ENCODE results near the gene GJD4.

The GJD4 gene

DNA sequence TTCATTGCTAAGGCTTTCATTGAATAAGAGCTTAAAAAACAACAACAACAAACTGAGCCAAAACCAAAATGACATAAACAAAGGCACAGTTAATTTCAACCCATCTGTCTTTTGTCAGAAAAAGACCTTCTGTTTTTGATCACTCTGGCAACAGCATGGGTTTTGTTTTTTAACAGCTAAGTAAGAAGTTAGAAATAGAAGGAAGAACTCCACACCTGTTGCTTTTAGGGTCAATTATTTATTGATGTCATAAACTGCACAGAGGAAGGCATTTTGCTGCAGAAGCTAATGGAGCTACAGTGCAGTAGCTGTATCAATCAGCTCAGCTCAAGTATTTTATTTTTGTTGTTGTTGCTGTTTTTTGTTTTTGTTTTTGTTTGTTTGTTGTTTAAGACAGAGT lies 16.3 kb upstream of the GJD4 start:
- Histone ChIP-seq H3K9ac (ENCODE audit: low read depth, low read length) (no peak overlapping the region), H3K4me1 (ENCODE audit: insufficient read depth, low read length) (0 out of 2 replicates have a peak, but pooled peaks cover 3% of the 10 kb centered on the region), H3K36me3 (ENCODE audit: insufficient read depth, low read length) (no peaks in the 10 kb centered on the region), H3K9me3 (ENCODE audit: control insufficient read depth, insufficient read depth, low read length) (peaks cover 2% of the 10 kb centered on the region)

DNA sequence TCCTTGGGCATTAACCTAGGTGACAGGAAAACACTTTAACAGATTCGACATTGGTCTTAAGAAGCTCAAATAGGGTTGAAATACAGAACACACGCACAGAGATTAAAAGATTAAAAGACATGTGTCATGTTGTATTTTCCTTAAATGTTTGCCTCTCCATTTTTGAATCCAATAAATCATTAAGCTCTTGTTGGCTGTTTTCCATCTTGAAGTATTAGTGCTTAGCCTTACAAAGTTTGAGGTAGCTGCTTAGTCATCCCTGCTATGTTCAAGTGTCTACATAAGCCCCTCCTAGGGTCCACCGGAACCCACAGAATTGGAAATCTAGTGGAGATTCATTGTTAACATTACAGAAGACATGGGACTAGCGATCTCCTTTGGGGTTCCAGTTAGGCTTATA lies 12.7 kb upstream of the GJD4 start:
- H3K9ac ChIP-seq (ENCODE audit: low read depth, low read length) = no peak overlapping the region
- peaks cover 2% of the 10 kb centered on the region for H3K9me3 ChIP-seq (ENCODE audit: control insufficient read depth, insufficient read depth, low read length)

DNA sequence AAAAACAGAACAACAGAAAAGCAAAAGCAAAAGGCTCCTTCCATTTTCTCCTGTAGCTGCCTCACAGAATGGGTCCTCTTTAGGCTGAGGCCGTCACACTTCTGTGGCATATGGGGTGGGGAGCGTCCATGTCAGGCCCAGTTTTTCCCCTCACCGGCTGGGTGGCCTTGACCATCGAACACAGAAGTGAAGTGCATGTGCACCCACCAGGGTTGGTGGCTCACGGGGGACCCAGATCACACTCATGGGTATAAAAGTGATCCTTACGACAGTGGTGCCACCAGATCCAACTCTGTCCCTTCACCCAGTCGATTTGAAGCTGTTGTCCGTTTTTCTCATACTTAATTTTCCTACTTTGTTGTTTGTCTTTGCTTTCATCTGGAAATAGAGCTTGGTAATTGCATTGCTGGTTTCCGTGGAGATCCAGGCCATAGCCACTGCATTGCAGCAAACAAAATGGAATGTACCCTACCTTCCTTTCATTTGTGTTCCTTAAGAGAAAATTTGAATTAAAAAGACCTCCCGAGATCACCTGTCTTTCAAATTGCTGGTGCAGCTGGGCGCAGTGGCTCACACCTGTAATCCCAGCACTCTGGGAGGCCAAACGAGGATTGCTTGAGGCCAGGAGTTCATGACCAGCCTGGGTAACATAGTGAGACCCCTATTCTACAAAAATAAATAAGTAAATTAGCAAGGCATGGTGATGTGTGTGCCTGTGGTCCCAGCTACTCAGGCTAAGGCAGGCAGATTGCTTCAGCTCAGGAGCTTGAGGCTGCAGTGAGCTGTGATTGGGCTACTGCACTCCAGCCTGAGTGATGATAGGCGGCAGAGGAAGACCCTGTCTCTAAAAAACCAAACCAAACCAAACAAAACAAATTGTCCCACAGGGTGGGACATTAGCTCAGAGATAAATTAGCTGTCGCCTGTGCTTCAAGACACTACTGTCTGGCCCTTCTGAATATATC lies 10.7 kb upstream of the GJD4 start:
- Histone ChIP-seq H3K9ac (ENCODE audit: low read depth, low read length) (no peak overlapping the region; the same call in none of the 2 replicates), H3K9me3 (ENCODE audit: control insufficient read depth, insufficient read depth, low read length) (peaks cover 2% of the 10 kb centered on the region), H3K36me3 (ENCODE audit: insufficient read depth, low read length) (no peaks in the 10 kb centered on the region), H3K4me1 (ENCODE audit: insufficient read depth, low read length) (peaks cover 14% of the 10 kb centered on the region)

More for the DNA sequence above, 12.7 kb upstream of the GJD4 start:
- peaks cover 14% of the 10 kb centered on the region for H3K4me1 ChIP-seq (ENCODE audit: insufficient read depth, low read length)
- H3K36me3 ChIP-seq (ENCODE audit: insufficient read depth, low read length) = no peaks in the 10 kb centered on the region

DNA sequence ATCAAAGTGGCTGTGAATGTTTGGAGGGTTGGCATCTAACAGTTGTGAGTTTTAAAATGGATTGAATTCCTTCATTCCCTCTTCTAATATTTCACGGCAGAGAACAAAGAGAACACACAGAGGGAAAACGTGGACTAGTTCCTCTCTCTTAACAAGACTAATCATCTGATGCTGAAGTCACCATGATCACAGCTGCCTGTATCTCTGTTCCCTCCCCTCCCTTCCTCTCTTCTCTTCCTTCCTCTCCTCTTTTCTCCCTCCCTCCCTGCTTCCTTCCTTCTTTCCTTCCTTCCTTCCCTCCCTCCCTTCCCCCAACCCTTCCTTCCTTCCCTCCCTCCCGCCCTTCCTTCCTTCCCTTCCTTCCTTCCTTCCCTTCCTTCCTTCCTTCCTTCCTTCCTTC lies 10.0 kb upstream of the GJD4 start:
- peaks cover 2% of the 10 kb centered on the region for H3K9me3 ChIP-seq (ENCODE audit: control insufficient read depth, insufficient read depth, low read length)
- H3K36me3 ChIP-seq (ENCODE audit: insufficient read depth, low read length) = no peaks in the 10 kb centered on the region
- H3K9ac ChIP-seq (ENCODE audit: low read depth, low read length) = no peak overlapping the region
- peaks cover 14% of the 10 kb centered on the region for H3K4me1 ChIP-seq (ENCODE audit: insufficient read depth, low read length)

DNA sequence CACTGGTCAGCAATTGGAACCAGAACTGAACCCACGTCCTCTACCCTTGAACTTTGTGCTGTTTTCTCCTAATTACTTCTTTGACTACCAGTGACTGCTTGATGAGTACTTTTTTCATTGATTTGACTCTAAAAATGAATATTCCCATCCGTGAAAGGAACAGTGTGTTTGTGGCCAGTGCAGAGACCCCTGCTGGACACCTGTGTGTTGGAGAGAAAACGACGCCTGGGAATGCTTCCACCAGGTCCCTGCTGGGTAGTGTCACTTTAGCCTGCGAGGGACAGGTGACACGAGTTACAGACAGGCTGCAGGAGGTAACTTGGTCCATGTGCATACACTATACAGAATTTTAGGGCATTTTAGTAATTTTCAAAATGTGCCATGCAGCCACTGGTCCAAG lies 6.8 kb upstream of the GJD4 start:
- Histone ChIP-seq H3K36me3 (ENCODE audit: insufficient read depth, low read length) (no peaks in the 10 kb centered on the region), H3K9ac (ENCODE audit: low read depth, low read length) (no peak overlapping the region), H3K4me1 (ENCODE audit: insufficient read depth, low read length) (peaks cover 14% of the 10 kb centered on the region), H3K9me3 (ENCODE audit: control insufficient read depth, insufficient read depth, low read length) (peaks cover under 1% of the 10 kb centered on the region; the same call in 1 of the 2 replicates)

DNA sequence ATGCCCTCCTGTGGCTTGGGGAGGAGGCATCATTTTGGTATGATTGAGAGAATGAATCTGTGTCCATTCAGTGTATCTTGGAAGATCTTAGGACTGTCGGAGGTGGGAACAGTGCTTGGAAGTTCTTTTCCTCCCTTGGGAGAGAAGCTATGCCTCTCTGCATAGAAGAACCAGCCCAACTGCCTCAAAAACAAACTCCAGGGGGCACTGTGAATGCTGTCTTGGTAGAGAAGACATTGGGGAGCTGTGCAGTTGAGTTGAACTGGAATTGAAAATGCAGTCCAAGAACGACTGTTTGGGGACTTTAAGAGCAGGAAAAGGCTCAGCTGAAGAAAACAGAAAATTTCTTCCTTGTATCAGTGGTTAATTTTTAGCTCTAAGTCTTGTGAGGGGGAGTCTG lies 4.9 kb upstream of the GJD4 start:
- Histone ChIP-seq H3K36me3 (ENCODE audit: insufficient read depth, low read length) (no peaks in the 10 kb centered on the region), H3K9me3 (ENCODE audit: control insufficient read depth, insufficient read depth, low read length) (no peaks in the 10 kb centered on the region), H3K9ac (ENCODE audit: low read depth, low read length) (no peak overlapping the region), H3K4me1 (ENCODE audit: insufficient read depth, low read length) (no peaks in the 10 kb centered on the region)

DNA sequence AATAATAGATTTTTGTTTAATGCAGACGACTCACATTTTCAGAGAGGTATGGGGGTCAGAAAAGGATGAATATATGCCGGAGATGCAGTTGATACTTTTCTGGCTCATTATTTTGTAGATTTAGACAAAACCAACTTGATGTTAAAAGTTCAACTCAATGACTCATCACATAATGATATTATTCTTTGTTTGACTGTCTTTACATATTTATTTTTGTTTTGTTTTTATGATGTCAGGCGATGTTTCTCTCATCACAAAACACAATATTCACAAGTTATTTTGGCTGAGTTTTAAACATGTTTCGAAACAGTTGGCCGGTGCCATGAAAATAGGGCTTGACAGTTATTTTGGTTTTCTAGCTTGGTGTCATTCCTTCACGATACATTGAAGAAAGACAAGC lies 1.3 kb downstream of the GJD4 start:
- Histone ChIP-seq H3K9me3 (ENCODE audit: control insufficient read depth, insufficient read depth, low read length) (no peaks in the 10 kb centered on the region), H3K4me1 (ENCODE audit: insufficient read depth, low read length) (no peaks in the 10 kb centered on the region)

DNA sequence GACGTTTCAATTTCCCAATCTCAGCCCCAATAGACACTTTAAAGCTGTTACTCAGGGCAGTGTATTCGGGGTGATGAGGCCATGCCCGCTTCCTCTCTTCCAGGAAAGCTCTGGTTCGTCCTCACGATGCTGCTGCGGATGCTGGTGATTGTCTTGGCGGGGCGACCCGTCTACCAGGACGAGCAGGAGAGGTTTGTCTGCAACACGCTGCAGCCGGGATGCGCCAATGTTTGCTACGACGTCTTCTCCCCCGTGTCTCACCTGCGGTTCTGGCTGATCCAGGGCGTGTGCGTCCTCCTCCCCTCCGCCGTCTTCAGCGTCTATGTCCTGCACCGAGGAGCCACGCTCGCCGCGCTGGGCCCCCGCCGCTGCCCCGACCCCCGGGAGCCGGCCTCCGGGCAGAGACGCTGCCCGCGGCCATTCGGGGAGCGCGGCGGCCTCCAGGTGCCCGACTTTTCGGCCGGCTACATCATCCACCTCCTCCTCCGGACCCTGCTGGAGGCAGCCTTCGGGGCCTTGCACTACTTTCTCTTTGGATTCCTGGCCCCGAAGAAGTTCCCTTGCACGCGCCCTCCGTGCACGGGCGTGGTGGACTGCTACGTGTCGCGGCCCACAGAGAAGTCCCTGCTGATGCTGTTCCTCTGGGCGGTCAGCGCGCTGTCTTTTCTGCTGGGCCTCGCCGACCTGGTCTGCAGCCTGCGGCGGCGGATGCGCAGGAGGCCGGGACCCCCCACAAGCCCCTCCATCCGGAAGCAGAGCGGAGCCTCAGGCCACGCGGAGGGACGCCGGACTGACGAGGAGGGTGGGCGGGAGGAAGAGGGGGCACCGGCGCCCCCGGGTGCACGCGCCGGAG lies 2.6 kb downstream of the GJD4 start:
- H3K36me3 ChIP-seq (ENCODE audit: insufficient read depth, low read length) = no peaks in the 10 kb centered on the region

More for the DNA sequence above, 1.3 kb downstream of the GJD4 start:
- Histone ChIP-seq H3K9ac (ENCODE audit: low read depth, low read length) (no peak overlapping the region), H3K36me3 (ENCODE audit: insufficient read depth, low read length) (no peaks in the 10 kb centered on the region)

DNA sequence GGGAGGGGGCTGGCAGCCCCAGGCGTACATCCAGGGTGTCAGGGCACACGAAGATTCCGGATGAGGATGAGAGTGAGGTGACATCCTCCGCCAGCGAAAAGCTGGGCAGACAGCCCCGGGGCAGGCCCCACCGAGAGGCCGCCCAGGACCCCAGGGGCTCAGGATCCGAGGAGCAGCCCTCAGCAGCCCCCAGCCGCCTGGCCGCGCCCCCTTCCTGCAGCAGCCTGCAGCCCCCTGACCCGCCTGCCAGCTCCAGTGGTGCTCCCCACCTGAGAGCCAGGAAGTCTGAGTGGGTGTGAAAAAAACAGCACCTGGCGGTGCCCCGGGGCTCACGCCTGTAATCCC lies 3.2 kb downstream of the GJD4 start:
- no peaks in the 10 kb centered on the region for H3K4me1 ChIP-seq (ENCODE audit: insufficient read depth, low read length)
- H3K36me3 ChIP-seq (ENCODE audit: insufficient read depth, low read length) = no peaks in the 10 kb centered on the region
- H3K9me3 ChIP-seq (ENCODE audit: control insufficient read depth, insufficient read depth, low read length) = no peaks in the 10 kb centered on the region
- H3K9ac ChIP-seq (ENCODE audit: low read depth, low read length) = no peak overlapping the region

More for the DNA sequence above, 2.6 kb downstream of the GJD4 start:
- Histone ChIP-seq H3K4me1 (ENCODE audit: insufficient read depth, low read length) (no peaks in the 10 kb centered on the region), H3K9me3 (ENCODE audit: control insufficient read depth, insufficient read depth, low read length) (no peaks in the 10 kb centered on the region), H3K9ac (ENCODE audit: low read depth, low read length) (no peak overlapping the region; the same call in 1 of the 2 replicates)

DNA sequence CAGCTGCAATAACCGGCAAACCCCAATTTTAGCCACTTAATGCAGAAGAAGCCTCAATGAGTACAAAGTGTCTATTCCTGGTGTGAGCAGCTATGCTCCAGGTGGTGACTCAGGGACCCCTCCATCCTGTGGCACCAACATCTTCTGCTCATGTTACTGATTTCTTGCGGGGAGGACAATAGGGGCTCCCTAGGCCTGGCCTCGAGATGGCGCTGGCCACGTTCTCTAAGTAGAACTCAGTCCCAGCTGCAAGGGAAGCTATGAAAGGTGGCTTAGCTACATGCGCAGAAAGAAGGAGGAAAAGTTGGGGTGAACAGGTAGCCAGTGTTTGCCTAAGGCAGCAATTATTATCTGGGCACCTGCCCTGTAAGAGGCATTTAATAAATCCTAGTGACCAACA lies 6.6 kb downstream of the GJD4 start:
- no peaks in the 10 kb centered on the region for H3K36me3 ChIP-seq (ENCODE audit: insufficient read depth, low read length)
- no peak overlapping the region for H3K9ac ChIP-seq (ENCODE audit: low read depth, low read length)
- no peaks in the 10 kb centered on the region for H3K9me3 ChIP-seq (ENCODE audit: control insufficient read depth, insufficient read depth, low read length)

DNA sequence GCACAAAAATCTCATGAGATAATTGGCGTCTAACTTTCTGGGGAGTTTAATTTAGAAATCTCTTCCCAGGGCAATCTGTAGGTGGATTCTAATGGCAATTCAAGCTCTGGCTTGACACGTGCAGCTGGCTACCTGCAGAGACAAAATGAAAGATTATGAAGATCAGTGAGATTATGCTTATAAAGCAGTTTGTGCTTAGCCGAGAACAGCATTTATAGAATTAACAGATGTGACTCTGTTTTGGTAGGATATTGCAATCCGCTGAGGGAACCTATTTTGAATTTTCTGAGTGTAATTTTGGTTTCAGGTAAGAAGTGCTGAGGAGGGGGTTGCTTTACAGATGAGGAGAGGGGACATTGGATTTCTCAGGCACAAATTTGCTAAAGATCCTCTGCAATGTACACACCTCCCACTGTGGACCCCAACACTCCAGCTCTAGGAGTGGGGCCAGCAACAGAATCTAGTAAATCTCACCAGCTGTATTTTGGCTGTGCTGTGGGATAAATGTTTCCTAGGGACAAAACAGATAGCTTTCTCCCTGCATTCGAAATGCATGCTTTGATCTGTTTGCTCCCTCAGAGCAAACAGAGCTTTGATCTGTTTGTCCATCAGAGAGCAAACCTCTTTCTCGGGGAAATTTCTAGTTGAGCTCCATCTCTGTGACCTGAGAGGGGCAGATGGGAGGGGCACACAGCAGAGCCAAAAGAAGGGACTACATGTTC lies 7.4 kb downstream of the GJD4 start:
- no peaks in the 10 kb centered on the region for H3K4me1 ChIP-seq (ENCODE audit: insufficient read depth, low read length)
- H3K9me3 ChIP-seq (ENCODE audit: control insufficient read depth, insufficient read depth, low read length) = no peaks in the 10 kb centered on the region
- H3K36me3 ChIP-seq (ENCODE audit: insufficient read depth, low read length) = no peaks in the 10 kb centered on the region

More for the DNA sequence above, 6.6 kb downstream of the GJD4 start:
- no peaks in the 10 kb centered on the region for H3K4me1 ChIP-seq (ENCODE audit: insufficient read depth, low read length)

DNA sequence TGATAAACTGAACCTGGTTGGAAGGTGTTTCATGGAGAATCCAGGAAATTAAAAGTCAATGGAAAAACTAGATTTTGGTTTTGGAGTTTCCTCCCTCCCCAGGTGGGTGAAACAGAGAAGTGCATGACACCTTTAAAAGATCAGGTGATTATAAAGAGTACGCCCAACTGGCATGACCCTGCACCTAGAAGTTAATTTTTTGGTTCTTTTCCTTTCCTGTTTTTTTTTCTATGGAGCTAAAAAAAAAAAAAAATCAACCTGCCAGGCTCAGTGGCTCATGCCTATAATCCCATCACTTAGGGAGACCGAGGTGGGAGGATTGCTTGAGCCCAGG lies 7.9 kb downstream of the GJD4 start:
- Histone ChIP-seq H3K9ac (ENCODE audit: low read depth, low read length) (no peak overlapping the region), H3K9me3 (ENCODE audit: control insufficient read depth, insufficient read depth, low read length) (no peaks in the 10 kb centered on the region), H3K4me1 (ENCODE audit: insufficient read depth, low read length) (no peaks in the 10 kb centered on the region), H3K36me3 (ENCODE audit: insufficient read depth, low read length) (no peaks in the 10 kb centered on the region)

More for the DNA sequence above, 7.4 kb downstream of the GJD4 start:
- no peak overlapping the region for H3K9ac ChIP-seq (ENCODE audit: low read depth, low read length)

DNA sequence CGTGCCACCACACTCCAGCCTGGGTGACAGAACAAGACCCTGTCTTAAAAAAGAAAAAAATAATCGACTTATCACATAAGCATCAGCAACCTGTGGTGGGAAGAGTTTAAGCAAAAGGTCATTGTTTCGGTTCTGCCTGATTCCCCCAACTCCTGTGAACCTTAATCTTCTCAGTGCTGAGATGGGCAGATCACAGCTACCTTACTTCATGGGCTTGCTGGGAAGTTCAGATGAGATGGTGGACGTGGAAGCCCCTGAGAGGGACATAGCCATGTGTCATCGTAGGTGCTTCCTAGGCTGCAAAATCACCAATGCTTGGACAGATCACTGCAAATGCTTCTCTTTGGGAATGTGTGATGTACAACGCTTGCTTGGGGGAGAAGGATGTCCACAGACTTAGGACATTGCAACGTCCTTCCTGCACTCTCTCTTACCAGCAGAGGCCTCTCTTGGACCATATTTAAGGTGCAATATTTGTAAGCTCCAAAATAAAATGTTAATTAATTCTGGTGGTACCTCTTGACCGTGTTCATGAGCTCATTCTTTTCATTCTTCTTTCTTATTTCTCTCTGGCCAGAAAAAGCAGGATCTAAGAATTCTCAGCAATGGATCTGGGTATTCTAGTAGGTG lies 8.6 kb downstream of the GJD4 start:
- no peaks in the 10 kb centered on the region for H3K36me3 ChIP-seq (ENCODE audit: insufficient read depth, low read length)
- no peaks in the 10 kb centered on the region for H3K4me1 ChIP-seq (ENCODE audit: insufficient read depth, low read length)
- no peak overlapping the region for H3K9ac ChIP-seq (ENCODE audit: low read depth, low read length)
- H3K9me3 ChIP-seq (ENCODE audit: control insufficient read depth, insufficient read depth, low read length) = no peaks in the 10 kb centered on the region

DNA sequence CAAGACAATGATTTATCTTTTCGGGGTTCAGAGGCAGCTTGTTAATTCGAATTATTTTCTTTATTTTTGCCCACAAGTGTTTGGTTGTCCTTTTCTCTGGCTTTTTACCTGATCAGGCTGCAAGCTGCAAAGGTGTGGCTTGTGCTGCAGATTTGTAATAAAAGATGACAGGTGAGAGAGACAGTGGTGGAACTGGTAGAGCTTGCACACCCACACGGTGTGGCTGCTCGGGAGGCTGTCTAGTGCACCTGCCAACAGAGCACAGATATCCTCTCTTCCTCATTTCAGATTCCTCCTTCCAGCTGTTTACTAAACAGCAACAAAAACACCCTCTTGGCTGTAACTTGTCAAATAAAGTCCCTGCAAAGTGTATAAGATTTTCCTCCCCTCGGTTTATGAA lies 9.2 kb downstream of the GJD4 start:
- Histone ChIP-seq H3K9ac (ENCODE audit: low read depth, low read length) (no peak overlapping the region), H3K9me3 (ENCODE audit: control insufficient read depth, insufficient read depth, low read length) (no peaks in the 10 kb centered on the region), H3K4me1 (ENCODE audit: insufficient read depth, low read length) (no peaks in the 10 kb centered on the region), H3K36me3 (ENCODE audit: insufficient read depth, low read length) (no peaks in the 10 kb centered on the region)
